HEK293T (cell line): ENCODE data around the gene CFAP119.

Experiments used
- ARNT ChIP-seq: fragments of 450-650 bp; IDR thresholded peaks from 2 replicates; pipeline ENCODE4 v1.6.1; 2017; ENCODE audit warnings: mild to moderate bottlenecking
- BHLHE40 ChIP-seq: fragments of 450-650 bp; IDR thresholded peaks from 2 replicates; pipeline ENCODE4 v1.6.1; 2016; ENCODE audit warnings: mild to moderate bottlenecking, moderate library complexity, borderline replicate concordance
- CTBP1 ChIP-seq: fragments of 450-650 bp; IDR thresholded peaks from 2 replicates; pipeline ENCODE4 v1.6.1; 2016; ENCODE audit warnings: borderline replicate concordance
- ELF4 ChIP-seq: fragments of 450-650 bp; IDR thresholded peaks from 2 replicates; pipeline ENCODE4 v1.6.1; 2017; ENCODE audit warnings: antibody characterized with exemption
- FOXK2 ChIP-seq: fragments of 450-650 bp; IDR thresholded peaks from 2 replicates; pipeline ENCODE4 v1.6.1; 2016; ENCODE audit warnings: mild to moderate bottlenecking
- NFRKB ChIP-seq: fragments of 450-650 bp; IDR thresholded peaks from 2 replicates; pipeline ENCODE4 v1.6.1; 2016; ENCODE audit warnings: mild to moderate bottlenecking, moderate library complexity
- SP1 ChIP-seq: fragments of 450-650 bp; IDR thresholded peaks from 2 replicates; pipeline ENCODE4 v1.6.1; 2017

DNA sequence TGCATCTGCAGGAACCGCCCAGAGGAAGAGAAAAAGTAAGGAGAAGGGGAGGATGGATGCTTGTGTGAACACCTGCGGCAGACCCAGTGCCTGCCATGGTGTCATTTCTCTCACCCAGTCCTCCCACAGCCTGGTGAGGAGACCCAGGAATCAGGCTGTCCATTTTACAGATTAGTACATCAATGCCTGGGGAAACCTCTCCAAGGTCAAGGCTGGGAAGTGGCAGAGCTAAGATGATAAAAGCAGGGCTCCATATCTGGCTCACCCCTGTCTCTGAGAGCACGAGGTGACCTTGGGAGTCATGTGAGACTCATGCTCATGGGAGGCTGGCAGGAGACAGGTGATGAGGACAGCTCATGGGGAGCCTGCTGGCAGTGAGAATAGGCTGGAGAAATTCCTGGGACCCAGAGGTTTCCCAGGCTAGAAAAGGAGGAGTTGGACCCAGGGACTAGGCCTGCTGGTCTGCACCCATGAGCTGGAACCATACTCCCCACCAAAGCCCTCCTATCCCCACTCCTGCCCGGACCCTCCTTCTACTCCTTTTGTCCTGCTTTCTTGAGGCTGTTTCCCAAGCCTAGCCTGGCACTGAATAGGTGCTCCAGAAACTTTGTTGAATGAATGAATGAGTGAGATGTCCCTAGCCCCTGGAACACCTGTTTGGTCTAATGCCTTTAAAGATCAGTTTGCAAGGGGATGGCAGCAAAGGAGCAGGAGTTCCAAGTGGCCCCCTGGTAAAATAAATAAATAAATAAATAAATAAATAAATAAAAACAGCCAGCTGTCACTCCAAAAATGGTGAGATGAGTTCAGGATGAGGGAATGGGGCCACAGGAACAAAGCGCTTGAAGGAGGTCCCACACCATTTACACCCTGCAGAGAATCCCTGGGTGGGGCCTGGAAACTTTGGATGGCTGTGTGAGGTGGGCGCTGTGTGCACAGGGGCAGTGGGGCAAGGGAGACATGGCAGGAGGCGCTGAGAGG is 23.6 kb upstream of the CFAP119 start:
- TF ChIP-seq FOXK2 (no peak), BHLHE40 (no peak), ELF4 (no peak), SP1 (no peak), CTBP1 (no peak), ARNT (no peak), NFRKB (no peak)
